Right lung (tissue), 5 donors: ENCODE results near the gene ABCC9. TPM values are rescaled to one million over a fixed set of nuclear protein-coding genes. Genes with fewer than 3 reads are reported as not detected.
A peak's percentile ranks its signal among the peaks of the same experiment; 100 is the strongest.
"Not testable (repeated sequence)": the region's sequence is repeated elsewhere in the genome, so short reads cannot be mapped to it uniquely, and the experiment has no call there.

ENCODE experiments used
- DNase-seq, 2 donors: peaks; one replicate each; pipeline ENCODE4 v3.0.0-alpha.2; 2013
- polyA plus RNA-seq, 5 donors: library from polyadenylated mRNA; unstranded; fragments of 120-200 nt; gene quantifications; one replicate each; pipeline versions ENCODE4 v1.2.1 to v1.2.3, GENCODE V29; 2013; ENCODE audit warnings: inconsistent platforms in 1 of 5, low replicate concordance in 1 of 5; ENCODE audit not compliant: insufficient read length in 5 of 5, insufficient read depth in 1 of 5

Gene ABCC9
- polyA plus RNA-seq, 5 donors, result 8.8 to 18.5 (median 18.1) TPM

DNA sequence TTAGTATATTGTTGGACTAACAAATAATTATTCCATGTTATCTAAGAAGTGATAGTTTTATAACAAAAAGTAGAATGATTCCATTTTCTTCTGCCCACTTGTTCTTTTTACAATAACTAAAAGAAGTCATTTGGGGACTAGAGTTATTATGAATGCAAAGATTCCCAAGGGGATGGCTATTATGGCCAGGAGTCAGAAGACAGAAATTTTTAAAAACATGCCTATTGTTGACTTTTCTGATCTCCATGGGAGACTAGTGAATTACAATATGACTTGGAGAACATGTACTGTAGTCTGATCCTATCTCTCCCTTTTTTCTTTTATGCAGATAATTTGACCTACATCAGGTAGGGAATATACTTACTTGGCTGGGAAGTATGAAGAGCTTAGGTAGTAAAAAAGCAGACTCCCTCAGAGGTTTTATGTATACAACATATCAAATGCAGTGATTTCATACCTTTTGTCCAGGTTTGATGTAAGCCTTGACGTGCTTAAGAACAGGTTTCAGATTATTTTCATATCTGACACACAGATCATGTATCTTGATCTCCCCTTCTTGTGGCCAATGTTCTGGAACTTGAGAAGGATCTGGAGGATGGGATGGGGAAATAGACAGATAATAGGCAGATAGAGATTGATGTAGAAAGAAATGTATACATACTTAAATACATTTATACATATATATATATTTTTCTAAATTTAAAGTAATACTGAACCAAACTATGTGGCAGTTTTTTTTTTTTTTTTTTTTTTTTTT, 125.7 kb downstream of the ABCC9 start:
- no peak for DNase-seq

DNA sequence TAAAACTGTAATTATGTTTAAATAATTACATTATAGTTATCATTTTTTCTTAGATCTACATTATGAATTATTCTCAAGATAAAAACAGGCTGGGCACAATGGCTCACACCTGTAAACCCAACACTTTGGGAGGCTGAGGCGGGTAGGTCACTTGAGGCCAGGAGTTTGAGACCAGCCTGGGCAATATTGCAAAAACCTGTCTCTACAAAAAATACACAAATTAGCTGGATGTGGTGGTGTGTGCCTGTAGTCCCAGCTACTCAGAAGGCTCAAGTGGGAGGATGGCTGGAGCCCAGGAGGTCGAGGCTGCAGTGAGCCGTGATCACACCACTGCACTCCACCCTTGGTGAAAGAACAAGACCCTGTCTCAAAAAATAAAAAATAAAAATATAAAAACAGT, 126.4 kb downstream of the ABCC9 start:
- DNase-seq, result no peak

DNA sequence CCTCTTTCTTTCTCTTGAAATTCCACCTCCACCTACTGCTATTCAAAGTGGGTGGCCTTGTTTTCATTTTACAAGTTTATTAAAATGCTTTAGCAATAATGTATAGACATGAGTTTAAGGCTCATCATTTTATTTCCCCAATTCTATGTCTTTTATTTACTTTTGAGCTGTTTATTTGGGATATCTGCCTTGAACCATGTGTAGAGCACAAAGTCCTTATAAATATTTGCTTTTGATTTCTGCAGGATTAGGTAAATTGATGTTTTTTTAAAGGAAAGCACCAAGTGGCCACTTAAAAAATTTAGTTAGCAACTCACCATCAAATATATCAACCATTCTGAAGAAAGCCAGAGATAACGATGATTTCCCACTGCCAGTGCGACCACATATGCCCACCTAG, 126.9 kb downstream of the ABCC9 start:
- no peak for DNase-seq

- no peak for DNase-seq
These were observed 127.5 kb downstream of the ABCC9 start for GRCh38 chr12:21813751-21814150.

- DNase-seq, result no peak
These were observed 128.1 kb downstream of the ABCC9 start for GRCh38 chr12:21813125-21813524.

GRCh38 chr12:21812340-21812739, 128.9 kb downstream of the ABCC9 start:
- not testable (repeated sequence) for DNase-seq

GRCh38 chr12:21809100-21809499, 132.1 kb downstream of the ABCC9 start:
- no peak for DNase-seq

DNA sequence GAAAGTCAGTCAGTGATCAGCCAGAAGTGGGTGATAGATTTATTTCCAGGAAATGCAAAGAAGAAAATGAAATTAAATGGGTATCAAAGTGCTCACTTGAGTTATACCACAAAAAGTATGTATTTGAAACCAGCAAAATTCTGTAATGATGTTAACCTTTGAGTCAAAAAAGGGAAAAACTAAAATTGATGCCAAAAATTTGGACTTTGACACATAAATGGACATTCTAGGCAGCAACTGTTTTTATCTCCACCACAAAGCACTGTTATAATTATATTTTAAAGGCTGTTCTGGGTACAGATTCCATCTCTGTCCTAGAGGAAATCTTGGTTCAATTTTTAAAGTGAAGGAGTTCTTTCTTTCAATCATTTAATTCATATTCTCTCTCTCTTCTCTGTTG, 135.0 kb downstream of the ABCC9 start:
- no peak for DNase-seq

GRCh38 chr12:21801522-21802288, 139.5 kb downstream of the ABCC9 start:
- DNase-seq, result no peak

DNA sequence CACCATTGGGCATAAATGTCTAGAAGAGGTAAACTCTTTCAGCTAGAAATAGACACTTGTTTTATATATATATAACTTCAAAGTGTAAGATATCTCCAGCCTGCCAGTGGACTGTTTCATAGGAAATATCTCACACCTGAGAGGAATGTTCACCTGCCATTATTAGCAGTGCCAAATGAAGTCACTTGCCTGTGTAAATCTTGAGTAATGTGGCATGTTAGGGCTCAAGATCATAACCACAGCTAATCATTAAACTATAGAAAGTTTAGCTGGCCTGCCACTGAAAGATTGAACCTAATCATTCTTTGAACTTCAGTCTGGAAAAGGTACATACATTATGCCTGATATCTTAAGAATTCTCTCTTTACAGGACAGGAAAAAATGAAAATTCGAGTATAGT, 141.2 kb downstream of the ABCC9 start:
- DNase-seq, result no peak

DNA sequence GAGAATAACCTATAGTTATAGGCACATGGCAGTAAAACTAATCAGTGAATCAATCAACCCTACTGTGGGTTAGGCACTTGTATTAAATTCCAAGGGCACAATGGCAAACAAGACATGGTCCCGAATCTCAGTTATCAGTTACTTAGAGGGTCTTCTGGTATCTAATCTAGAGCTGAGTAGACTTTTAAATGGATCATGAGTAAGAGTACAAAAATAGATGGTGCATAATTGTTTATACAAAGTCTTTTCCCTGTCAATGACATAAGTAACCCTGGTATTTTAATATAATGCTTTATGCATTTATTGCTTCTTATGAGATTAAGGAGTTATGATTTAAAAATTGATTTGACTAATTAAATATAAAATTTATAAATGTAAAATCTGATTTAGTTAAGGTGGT, 143.7 kb downstream of the ABCC9 start:
- no peak for DNase-seq

DNA sequence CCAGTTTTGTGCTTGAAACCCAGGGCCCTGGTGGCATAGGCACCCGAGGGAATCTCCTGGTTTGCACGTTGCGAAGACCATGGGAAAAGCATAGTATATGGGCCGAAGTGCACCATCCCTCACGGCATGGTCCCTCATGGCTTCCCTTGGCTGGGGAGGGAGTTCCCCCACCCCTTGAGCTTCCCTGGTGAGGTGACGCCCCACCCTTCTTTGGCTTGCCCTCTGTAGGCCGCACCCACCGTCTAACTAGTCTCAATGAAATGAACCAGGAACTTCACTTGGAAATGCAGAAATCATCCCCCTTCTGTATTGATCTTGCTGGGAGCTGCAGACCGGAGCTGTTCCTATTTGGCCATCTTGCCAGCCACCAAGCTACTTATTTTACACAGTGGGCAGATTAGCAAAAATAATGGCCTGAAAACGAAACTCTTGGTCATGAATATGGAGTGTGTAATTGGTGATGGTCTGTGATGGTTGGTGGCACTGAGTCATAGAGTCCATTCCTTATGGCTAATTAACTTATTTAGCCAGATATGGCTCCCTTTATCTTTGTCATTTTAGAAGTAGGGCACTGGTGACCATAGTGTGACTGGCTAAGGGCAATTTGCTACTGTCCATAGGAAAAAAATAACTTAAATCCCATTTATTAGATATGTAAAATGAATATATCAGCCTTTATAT, 145.4 kb downstream of the ABCC9 start:
- no peak for DNase-seq

- not testable (repeated sequence) for DNase-seq
These were observed 146.2 kb downstream of the ABCC9 start for GRCh38 chr12:21794807-21795595.

GRCh38 chr12:21789687-21790086, 151.5 kb downstream of the ABCC9 start:
- not testable (repeated sequence) for DNase-seq

GRCh38 chr12:21788089-21788983, 152.9 kb downstream of the ABCC9 start:
- DNase-seq, result peak; percentile 81 to 89

- peak in 1 of 2 donors; percentile 25 for DNase-seq
These were observed 155.1 kb downstream of the ABCC9 start for GRCh38 chr12:21786041-21786531.

DNA sequence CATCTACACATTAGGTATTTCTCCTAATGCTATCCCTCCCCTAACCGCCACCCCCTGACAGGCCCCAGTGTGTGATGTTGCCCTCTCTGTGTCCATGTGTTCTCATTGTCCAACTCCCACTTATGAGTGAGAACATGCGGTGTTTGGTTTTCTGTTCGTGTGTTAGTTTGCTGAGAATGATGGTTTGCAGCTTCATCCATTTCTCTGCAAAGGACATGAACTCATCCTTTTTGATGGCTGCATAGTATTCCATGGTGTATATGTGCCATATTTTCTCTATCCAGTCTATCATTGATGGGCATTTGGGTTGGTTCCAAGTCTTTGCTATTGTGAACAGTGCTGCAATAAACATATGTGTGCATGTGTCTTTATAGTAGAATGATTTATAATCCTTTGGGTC, 158.5 kb downstream of the ABCC9 start:
- not testable (repeated sequence) for DNase-seq

DNA sequence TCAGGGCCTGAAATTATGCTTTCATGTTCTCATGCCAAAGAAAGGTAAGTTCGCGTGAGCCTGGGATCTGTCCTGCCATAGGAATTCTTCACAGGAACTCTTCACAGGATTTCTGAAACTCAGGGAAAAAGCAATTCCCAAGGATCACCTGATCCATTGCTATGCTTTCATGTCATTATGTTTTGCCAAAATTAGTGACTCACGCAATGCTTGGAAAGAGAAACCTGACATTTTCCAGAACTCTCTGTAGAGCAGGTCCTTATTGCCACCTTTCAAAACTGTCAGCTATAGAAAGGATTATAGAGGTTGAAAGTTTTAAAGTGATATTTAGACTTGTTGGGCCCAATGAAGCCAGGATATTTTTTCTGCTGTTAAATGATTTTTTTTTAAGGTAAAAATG, 160.4 kb downstream of the ABCC9 start:
- no peak for DNase-seq

DNA sequence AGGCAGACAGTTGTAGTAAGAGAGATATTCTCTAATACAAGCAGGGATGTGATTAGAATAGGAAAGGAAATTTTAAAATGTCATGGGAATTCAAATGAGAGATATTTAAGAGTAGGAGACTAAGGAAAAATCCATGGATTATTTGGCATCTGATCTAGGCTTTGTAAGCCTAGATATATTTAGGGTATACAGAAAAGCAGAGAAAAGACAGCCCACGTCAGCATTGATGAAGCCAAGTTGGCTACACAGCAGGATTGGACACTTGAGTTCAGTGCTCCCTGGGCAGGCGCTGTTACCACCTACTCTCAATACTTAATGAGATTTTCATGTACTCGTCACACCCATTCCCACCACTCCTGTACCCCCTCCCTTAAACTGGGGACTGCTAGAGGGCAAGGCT, 165.1 kb downstream of the ABCC9 start:
- DNase-seq, result peak in 1 of 2 donors; percentile 33

DNA sequence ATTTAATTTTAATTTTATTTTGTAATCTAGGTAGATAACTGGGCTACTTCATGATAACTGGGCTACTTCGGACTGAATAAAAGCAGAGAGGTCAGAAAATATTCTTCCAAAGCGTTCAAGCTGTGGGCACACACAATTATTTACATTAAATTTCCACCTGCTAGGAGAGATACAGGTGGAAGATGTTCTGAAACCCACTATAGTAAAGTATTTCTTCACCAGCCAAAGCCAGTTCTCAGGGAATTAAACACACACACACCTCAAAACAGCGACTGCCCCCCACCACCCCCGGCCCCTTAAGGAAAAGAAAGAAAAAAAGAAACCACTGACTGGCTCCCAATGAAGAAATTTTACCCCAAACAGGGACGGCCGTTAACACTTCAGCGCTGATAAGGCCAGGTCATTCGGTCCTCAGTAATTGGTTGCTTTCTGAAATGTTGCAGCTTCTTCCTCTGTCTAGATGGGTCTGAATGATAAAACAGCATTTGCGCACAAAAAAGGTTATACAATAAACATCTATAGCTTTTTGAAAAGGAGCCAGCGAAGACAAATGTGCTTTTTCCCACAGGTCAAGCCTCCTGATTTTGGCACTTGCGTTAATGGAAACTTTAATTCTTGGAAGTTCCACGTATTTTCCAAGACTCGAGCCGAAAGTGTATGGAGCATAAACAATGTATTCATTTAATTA, 165.9 kb downstream of the ABCC9 start:
- peak; percentile 79 to 83 for DNase-seq
